ENCODE results near the gene KDELR1. TPM values are rescaled to one million over a fixed set of nuclear protein-coding genes. Genes with fewer than 3 reads are reported as not detected.
A peak's percentile ranks its signal among the peaks of the same experiment; 100 is the strongest.

Gene KDELR1
- total and polyA plus RNA-seq, 9 of the 15 experiments (the other 6 are each of a cell fraction or from before 2014, with no cell fraction given), result 6.1 to 165 (median 58.5) TPM

- TF ChIP-seq ZBTB11 (CRISPR knock-in tag; IDR thresholded peaks at IDR 0.05), result no peak
- TF ChIP-seq ZNF140 (CRISPR knock-in tag; IDR thresholded peaks at IDR 0.05), result no peak
- peak; percentile 11; the same call in 1 of the 2 replicates for TF ChIP-seq MAFK (IDR thresholded peaks at IDR 0.05; ENCODE audit: low read length)
- peak; percentile 48; the same call in 1 of the 2 replicates for TF ChIP-seq TCF7 (IDR thresholded peaks at IDR 0.05; ENCODE audit: borderline replicate concordance)
- TF ChIP-seq NR2C2 (CRISPR knock-in tag; IDR thresholded peaks at IDR 0.05), result no peak
- TF ChIP-seq NR2C2 (tag; IDR thresholded peaks at IDR 0.05), result peak; percentile 68
- peak; percentile 44; the same call in 1 of the 2 replicates for TF ChIP-seq BCOR (IDR thresholded peaks at IDR 0.05)
- TF ChIP-seq NELFE (IDR thresholded peaks at IDR 0.05; ENCODE audit: insufficient read depth, insufficient read length), result no peak
- no peak for TF ChIP-seq IFI16 (CRISPR knock-in tag; IDR thresholded peaks at IDR 0.05)
- TF ChIP-seq ZNF133 (CRISPR knock-in tag; IDR thresholded peaks at IDR 0.05), result no peak
- no peak for TF ChIP-seq STAG1 (CRISPR knock-in tag; IDR thresholded peaks at IDR 0.05; ENCODE audit: borderline replicate concordance)
- no peak for TF ChIP-seq MYBL2 (IDR thresholded peaks at IDR 0.05; ENCODE audit: low read depth)
- no peak for TF ChIP-seq MYBL2 (CRISPR knock-in tag; IDR thresholded peaks at IDR 0.05; ENCODE audit: borderline replicate concordance)
- TF ChIP-seq EGR1 (conservative IDR thresholded peaks at IDR 0.05), result peak; percentile 68
- peak; percentile 50 for TF ChIP-seq MAFF (IDR thresholded peaks at IDR 0.05; ENCODE audit: low read length)
- peak; percentile 73 for TF ChIP-seq NR2C1 (IDR thresholded peaks at IDR 0.05)
- peak; percentile 78 for TF ChIP-seq NR2C1 (tag; IDR thresholded peaks at IDR 0.05)
- no peak for TF ChIP-seq BRCA1 (IDR thresholded peaks at IDR 0.05)
- no peak for TF ChIP-seq BRCA1 (CRISPR knock-in tag; IDR thresholded peaks at IDR 0.05)
- no peak for TF ChIP-seq GMEB1 (CRISPR knock-in tag; IDR thresholded peaks at IDR 0.05)
- TF ChIP-seq NFE2 (IDR thresholded peaks at IDR 0.05; ENCODE audit: low read depth), result peak; percentile 77
Observed at GRCh38 chr19:48354332-48354992, 36.9 kb downstream of the KDELR1 start (continued).

Data from K562 (cell line).